ENCODE data around the gene BLOC1S3. TPM values are rescaled to one million over a fixed set of nuclear protein-coding genes. Genes with fewer than 3 reads are reported as not detected.
A peak's percentile ranks its signal among the peaks of the same experiment; 100 is the strongest.

The BLOC1S3 gene
- total and polyA plus RNA-seq, 4 donors, result 4.2 to 17.3 (median 8.1) TPM

DNA sequence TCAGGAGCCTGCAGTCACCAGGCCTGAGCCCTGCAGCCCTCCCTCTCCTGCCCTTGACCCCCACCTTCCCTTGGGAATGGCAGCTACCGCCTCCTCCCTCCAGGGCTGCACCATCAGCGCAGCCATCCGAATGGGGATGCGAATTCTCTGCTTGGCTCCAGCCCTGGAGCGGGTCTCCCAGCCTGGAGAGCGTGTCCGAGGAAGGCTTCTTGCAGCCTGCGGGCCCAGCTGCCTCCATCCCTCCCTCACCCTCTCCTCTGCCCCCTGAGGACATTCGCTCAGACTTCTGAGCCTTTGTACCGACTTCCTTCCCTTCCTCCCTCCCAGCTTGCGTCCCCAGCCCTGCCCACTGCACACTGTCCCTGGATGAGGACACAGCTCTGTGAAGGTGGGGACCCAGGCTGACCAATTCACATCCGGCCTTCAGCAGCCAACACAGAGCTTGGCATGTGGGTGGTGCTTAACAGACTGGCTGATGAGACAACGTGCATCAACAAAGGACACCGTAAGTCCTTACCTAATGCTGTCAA, 11.8 kb upstream of the BLOC1S3 start:
- TF ChIP-seq, protein P1, sequence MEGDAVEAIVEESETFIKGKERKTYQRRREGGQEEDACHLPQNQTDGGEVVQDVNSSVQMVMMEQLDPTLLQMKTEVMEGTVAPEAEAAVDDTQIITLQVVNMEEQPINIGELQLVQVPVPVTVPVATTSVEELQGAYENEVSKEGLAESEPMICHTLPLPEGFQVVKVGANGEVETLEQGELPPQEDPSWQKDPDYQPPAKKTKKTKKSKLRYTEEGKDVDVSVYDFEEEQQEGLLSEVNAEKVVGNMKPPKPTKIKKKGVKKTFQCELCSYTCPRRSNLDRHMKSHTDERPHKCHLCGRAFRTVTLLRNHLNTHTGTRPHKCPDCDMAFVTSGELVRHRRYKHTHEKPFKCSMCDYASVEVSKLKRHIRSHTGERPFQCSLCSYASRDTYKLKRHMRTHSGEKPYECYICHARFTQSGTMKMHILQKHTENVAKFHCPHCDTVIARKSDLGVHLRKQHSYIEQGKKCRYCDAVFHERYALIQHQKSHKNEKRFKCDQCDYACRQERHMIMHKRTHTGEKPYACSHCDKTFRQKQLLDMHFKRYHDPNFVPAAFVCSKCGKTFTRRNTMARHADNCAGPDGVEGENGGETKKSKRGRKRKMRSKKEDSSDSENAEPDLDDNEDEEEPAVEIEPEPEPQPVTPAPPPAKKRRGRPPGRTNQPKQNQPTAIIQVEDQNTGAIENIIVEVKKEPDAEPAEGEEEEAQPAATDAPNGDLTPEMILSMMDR (IDR thresholded peaks at IDR 0.05; ENCODE audit: control extremely low read depth, extremely low read depth), result no peak
- ATAC-seq (ENCODE audit: insufficient read depth, low FRiP score) (no peak), DNase-seq (peak in 1 of 3 donors; percentile 39)

DNA sequence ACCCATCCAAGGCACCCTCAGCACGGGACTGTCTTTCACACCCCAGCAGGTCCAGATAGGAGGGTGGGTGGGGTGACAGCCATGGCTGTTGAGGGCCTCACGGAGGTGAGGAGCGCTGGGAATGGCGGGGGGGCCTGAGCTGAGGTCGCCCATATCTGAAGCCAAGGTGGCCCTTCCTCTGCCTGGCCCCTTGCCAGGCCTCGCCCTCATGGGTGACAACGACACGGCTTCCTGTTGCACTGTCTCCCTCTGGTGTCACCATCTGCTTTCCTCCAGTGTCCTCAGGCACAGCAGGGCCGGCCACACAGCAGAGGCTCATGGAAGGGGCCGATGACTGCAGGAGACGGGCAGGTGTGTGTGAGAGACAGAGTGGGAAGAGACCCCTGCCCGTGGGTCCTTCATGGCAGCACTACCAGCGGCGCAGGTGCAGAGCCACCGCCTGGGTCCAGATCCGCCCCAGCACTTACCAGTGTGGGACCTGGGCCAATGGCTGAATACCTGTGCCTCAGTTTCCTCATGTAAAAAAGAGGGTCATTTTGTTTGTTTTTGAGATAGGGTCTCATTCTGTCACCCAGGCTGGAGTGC, 9.7 kb upstream of the BLOC1S3 start:
- 69 to 81% methylated on average over 16 of the region's 16 CpGs for WGBS, 2 donors
- Histone ChIP-seq H3K27ac (ENCODE audit: low read depth in 1 of 2, low read length in 1 of 2) (no peak overlapping the region), H3K36me3 (ENCODE audit: control insufficient read depth in 4 of 4, insufficient read depth in 4 of 4, low read length in 4 of 4) (no peaks in the 10 kb centered on the region), H3K9ac (ENCODE audit: insufficient read depth in 1 of 2, low read length in 2 of 2) (no peak overlapping the region), H3K27me3 (ENCODE audit: control insufficient read depth in 3 of 3, insufficient read depth in 3 of 3, low read length in 2 of 3) (no peaks in the 10 kb centered on the region), H3K4me3 (no peak overlapping the region), H3K9me3 (ENCODE audit: control insufficient read depth in 4 of 4, insufficient read depth in 3 of 4, low read length in 3 of 4) (no peaks in the 10 kb centered on the region), H3K4me1 (ENCODE audit: control insufficient read depth in 5 of 5, insufficient read depth in 5 of 5, low read length in 5 of 5) (peaks cover 0 to 17% (median 0%) of the 10 kb centered on the region in 5 donors)
- DNase-seq, result no peak
- TF ChIP-seq, protein P1 (IDR thresholded peaks at IDR 0.05; ENCODE audit: control extremely low read depth, extremely low read depth), result no peak
- no peak for ATAC-seq (ENCODE audit: insufficient read depth, low FRiP score)

More for the DNA sequence above, 11.8 kb upstream of the BLOC1S3 start:
- no peaks in the 10 kb centered on the region for H3K27me3 ChIP-seq (ENCODE audit: control insufficient read depth in 3 of 3, insufficient read depth in 3 of 3, low read length in 2 of 3)
- no peak overlapping the region for H3K4me3 ChIP-seq
- H3K9ac ChIP-seq (ENCODE audit: insufficient read depth in 1 of 2, low read length in 2 of 2), result no peak overlapping the region
- WGBS, 2 donors, result 53 to 57% methylated on average over 14 of the region's 14 CpGs
- H3K27ac ChIP-seq (ENCODE audit: low read depth in 1 of 2, low read length in 1 of 2), result no peak overlapping the region
- H3K9me3 ChIP-seq (ENCODE audit: control insufficient read depth in 4 of 4, insufficient read depth in 3 of 4, low read length in 3 of 4), result no peaks in the 10 kb centered on the region
- no peaks in the 10 kb centered on the region for H3K36me3 ChIP-seq (ENCODE audit: control insufficient read depth in 4 of 4, insufficient read depth in 4 of 4, low read length in 4 of 4)
- H3K4me1 ChIP-seq (ENCODE audit: control insufficient read depth in 5 of 5, insufficient read depth in 5 of 5, low read length in 5 of 5), result peaks cover 0 to 13% (median 0%) of the 10 kb centered on the region in 5 donors

DNA sequence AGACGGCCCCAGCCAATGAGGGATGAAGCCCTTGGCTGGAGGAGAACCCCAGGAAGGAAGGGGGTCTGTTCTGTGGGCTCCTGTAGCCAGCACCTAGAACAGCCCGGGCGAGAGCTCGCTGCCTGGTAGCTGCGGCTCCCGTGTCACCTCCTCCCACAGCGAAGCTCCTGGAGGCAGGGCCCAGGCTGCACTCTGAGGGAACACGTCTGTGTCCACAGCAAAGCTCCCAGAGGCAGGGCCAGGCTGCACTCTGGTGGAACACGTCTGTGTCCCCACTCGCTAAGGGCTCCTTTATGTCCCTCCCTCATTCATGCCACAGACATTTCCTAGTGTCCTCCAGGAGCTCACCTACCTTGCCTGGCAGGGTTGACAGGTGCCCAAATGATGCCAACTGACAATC, 9.0 kb upstream of the BLOC1S3 start:
- Histone ChIP-seq H3K27me3 (ENCODE audit: control insufficient read depth in 3 of 3, insufficient read depth in 3 of 3, low read length in 2 of 3) (no peaks in the 10 kb centered on the region), H3K9me3 (ENCODE audit: control insufficient read depth in 4 of 4, insufficient read depth in 3 of 4, low read length in 3 of 4) (no peaks in the 10 kb centered on the region), H3K9ac (ENCODE audit: insufficient read depth in 1 of 2, low read length in 2 of 2) (no peak overlapping the region), H3K27ac (ENCODE audit: low read depth in 1 of 2, low read length in 1 of 2) (no peak overlapping the region), H3K4me3 (no peak overlapping the region), H3K4me1 (ENCODE audit: control insufficient read depth in 5 of 5, insufficient read depth in 5 of 5, low read length in 5 of 5) (peaks cover 0 to 13% (median 0%) of the 10 kb centered on the region in 5 donors), H3K36me3 (ENCODE audit: control insufficient read depth in 4 of 4, insufficient read depth in 4 of 4, low read length in 4 of 4) (no peaks in the 10 kb centered on the region)
- ATAC-seq (ENCODE audit: insufficient read depth, low FRiP score) (no peak), DNase-seq (no peak)
- WGBS, 2 donors, result 89 to 95% methylated on average over 10 of the region's 10 CpGs
- TF ChIP-seq, protein P1 (IDR thresholded peaks at IDR 0.05; ENCODE audit: control extremely low read depth, extremely low read depth), result no peak
